B cell (primary cell): ENCODE data around the gene EIF4G2.

Source experiments
- EZH2 ChIP-seq: IDR thresholded peaks from 2 replicates; pipeline ENCODE4 v1.6.1; 2012; ENCODE audit warnings: borderline replicate concordance, low read depth, mild to moderate bottlenecking, moderate library complexity, low read length; ENCODE audit not compliant: insufficient read depth, poor library complexity, severe bottlenecking
- TF ChIP-seq, protein P1 (sequence below): fragments of 200-600 bp; IDR thresholded peaks from one replicate; pipeline ENCODE4 v1.8.0; 2022; ENCODE audit warnings: antibody characterized with exemption, mild to moderate bottlenecking

DNA sequence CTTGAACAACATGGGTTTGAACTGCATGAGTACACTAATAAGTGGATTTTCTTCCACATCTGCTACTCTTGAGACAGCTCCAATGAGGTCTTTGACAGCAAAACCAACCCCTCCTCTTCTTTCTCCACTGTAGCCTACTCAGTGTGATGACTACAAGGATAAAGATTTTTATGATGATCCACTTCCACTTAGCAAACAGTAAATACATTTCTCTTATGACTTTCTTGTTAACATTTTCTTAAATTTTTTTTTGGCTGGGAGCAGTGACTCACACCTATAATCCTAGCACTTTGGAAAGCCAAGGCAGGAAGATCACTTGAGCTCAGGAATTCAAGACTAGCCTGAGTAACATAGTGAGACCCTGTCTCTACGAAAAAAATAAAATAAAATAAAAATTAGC lies 9.9 kb upstream of the EIF4G2 start:
- TF ChIP-seq, protein P1, sequence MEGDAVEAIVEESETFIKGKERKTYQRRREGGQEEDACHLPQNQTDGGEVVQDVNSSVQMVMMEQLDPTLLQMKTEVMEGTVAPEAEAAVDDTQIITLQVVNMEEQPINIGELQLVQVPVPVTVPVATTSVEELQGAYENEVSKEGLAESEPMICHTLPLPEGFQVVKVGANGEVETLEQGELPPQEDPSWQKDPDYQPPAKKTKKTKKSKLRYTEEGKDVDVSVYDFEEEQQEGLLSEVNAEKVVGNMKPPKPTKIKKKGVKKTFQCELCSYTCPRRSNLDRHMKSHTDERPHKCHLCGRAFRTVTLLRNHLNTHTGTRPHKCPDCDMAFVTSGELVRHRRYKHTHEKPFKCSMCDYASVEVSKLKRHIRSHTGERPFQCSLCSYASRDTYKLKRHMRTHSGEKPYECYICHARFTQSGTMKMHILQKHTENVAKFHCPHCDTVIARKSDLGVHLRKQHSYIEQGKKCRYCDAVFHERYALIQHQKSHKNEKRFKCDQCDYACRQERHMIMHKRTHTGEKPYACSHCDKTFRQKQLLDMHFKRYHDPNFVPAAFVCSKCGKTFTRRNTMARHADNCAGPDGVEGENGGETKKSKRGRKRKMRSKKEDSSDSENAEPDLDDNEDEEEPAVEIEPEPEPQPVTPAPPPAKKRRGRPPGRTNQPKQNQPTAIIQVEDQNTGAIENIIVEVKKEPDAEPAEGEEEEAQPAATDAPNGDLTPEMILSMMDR, result no peak
- TF ChIP-seq EZH2, result no peak
